Lung (tissue), 12 donors: ENCODE measurements around the gene NFIA. TPM values are rescaled to one million over a fixed set of nuclear protein-coding genes. Genes with fewer than 3 reads are reported as not detected.

Experiments used
- ATAC-seq: fragments of 200-7000 bp; cut with Tn5 transposase; one replicate; pipeline ENCODE4 v1.9.1; 2020; ENCODE audit warnings: moderate number of reproducible peaks; ENCODE audit not compliant: insufficient read depth, low FRiP score
- DNase-seq, 3 donors: peaks; one replicate each; pipeline ENCODE4 v3.0.0-alpha.2; 2013 to 2017
- H3K27ac ChIP-seq, 2 donors: one replicate each; pipeline ENCODE4 v1.5.1; 2013; ENCODE audit warnings: mild to moderate bottlenecking in 2 of 2, moderate library complexity in 2 of 2, control low read depth in 1 of 2, inconsistent platforms in 1 of 2, low read depth in 1 of 2, low read length in 1 of 2
- H3K27me3 ChIP-seq, 3 donors: one replicate each; pipeline ENCODE4 v1.5.1; 2013; ENCODE audit warnings: low read length in 2 of 3; ENCODE audit not compliant: control insufficient read depth in 3 of 3, insufficient read depth in 3 of 3
- H3K36me3 ChIP-seq, 4 donors: one replicate each; pipeline ENCODE4 v1.5.1; 2013; ENCODE audit warnings: low read length in 4 of 4, mild to moderate bottlenecking in 1 of 4, moderate library complexity in 1 of 4; ENCODE audit not compliant: control insufficient read depth in 4 of 4, insufficient read depth in 4 of 4
- H3K4me1 ChIP-seq, 5 donors: one replicate each; pipeline ENCODE4 v1.5.1; 2013; ENCODE audit warnings: low read length in 5 of 5, mild to moderate bottlenecking in 2 of 5, moderate library complexity in 1 of 5; ENCODE audit not compliant: control insufficient read depth in 5 of 5, insufficient read depth in 5 of 5
- H3K4me3 ChIP-seq: one replicate; pipeline ENCODE4 v1.5.1; 2013; ENCODE audit warnings: mild to moderate bottlenecking, control low read depth, moderate library complexity
- H3K9ac ChIP-seq, 2 donors: one replicate each; pipeline ENCODE4 v1.5.1; 2013; ENCODE audit warnings: low read length in 2 of 2, control low read depth in 1 of 2; ENCODE audit not compliant: insufficient read depth in 1 of 2
- H3K9me3 ChIP-seq, 4 donors: one replicate each; pipeline ENCODE4 v1.5.1; 2013; ENCODE audit warnings: low read length in 3 of 4, mild to moderate bottlenecking in 1 of 4, moderate library complexity in 1 of 4; ENCODE audit not compliant: control insufficient read depth in 4 of 4, insufficient read depth in 3 of 4
- WGBS, 2 donors: extraction: QIAGEN DNeasy Blood & Tissue Kit; methylation state at CpG; one replicate each; pipeline ENCODE4 v1.1.7; 2013; 5-methylcytosine and 5-hydroxymethylcytosine counted together
- polyA plus RNA-seq, 2 donors: library from polyadenylated mRNA; stranded (reverse); fragments of 200-250 nt; gene quantifications; one replicate each; pipeline ENCODE4 v1.2.1, GENCODE V29; 2013
- total RNA-seq, 2 donors: library from RNA; depleted of rRNA in 1 of 2; stranded (reverse); fragments of >200 nt in 1 of 2; gene quantifications; one replicate each; pipeline ENCODE4 v1.2.1, GENCODE V29; 2014 to 2021
- TF ChIP-seq, protein P1 (sequence below): IDR thresholded peaks from 2 replicates; pipeline ENCODE4 v1.5.1; 2012; ENCODE audit warnings: mild to moderate bottlenecking; ENCODE audit errors: control extremely low read depth, extremely low read depth
- donor health status: control.
- donor health status: control.
- donor health status: Bipolar disorder and iron deficiency.
- donor health status: healthy.
- donor health status: DM: yes; HTN: yes; CAD: no.

Gene NFIA
- total and polyA plus RNA-seq, 4 donors = 3.0 to 63.4 (median 34.2) TPM

DNA sequence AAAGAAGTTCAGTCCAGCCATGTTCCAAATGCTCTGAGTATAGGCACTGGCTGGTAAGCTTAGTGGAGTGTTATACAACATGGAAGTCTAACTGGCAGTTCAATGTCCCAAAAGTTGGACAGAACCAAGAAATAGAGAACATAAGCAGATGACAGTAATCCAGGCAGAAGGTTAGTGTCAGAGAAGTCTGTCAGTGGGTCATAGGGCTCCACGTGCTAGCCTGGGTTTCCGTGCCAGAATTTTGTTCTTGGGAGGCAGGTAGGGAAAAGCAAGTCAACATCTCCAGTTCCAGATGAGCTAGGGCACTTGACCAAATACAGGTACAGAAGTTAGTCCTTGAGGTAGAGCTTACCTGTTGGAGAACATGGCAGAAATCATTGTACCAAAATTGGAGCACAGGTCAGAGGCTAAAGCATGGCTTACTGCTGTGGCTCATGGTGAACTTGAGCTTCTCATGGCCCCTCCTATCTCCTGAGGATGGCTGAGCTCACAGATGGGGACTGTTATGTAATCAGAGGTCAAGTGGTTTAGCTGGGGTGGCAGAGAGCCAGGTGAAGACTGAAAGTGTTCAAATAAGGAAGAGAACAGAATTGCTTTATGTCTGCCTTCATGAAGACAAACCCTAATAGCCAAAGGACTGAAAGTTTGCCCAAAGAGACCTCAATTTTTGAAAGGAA, 170.8 kb downstream of the NFIA start:
- Histone ChIP-seq H3K4me3 (no peak overlapping the region), H3K36me3 (no peaks in the 10 kb centered on the region), H3K9ac (no peak overlapping the region), H3K4me1 (peaks cover 0 to 63% (median 34%) of the 10 kb centered on the region in 5 donors), H3K9me3 (no peaks in the 10 kb centered on the region), H3K27me3 (no peaks in the 10 kb centered on the region), H3K27ac (peak overlapping the region in 1 of 2 donors; percentile 20)
- TF ChIP-seq, protein P1, sequence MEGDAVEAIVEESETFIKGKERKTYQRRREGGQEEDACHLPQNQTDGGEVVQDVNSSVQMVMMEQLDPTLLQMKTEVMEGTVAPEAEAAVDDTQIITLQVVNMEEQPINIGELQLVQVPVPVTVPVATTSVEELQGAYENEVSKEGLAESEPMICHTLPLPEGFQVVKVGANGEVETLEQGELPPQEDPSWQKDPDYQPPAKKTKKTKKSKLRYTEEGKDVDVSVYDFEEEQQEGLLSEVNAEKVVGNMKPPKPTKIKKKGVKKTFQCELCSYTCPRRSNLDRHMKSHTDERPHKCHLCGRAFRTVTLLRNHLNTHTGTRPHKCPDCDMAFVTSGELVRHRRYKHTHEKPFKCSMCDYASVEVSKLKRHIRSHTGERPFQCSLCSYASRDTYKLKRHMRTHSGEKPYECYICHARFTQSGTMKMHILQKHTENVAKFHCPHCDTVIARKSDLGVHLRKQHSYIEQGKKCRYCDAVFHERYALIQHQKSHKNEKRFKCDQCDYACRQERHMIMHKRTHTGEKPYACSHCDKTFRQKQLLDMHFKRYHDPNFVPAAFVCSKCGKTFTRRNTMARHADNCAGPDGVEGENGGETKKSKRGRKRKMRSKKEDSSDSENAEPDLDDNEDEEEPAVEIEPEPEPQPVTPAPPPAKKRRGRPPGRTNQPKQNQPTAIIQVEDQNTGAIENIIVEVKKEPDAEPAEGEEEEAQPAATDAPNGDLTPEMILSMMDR = no peak
- WGBS, 2 donors = 74 to 95% methylated on average over 2 of the region's 2 CpGs
- ATAC-seq (no peak), DNase-seq (peak in 2 of 3 donors; percentile 41 to 75)

DNA sequence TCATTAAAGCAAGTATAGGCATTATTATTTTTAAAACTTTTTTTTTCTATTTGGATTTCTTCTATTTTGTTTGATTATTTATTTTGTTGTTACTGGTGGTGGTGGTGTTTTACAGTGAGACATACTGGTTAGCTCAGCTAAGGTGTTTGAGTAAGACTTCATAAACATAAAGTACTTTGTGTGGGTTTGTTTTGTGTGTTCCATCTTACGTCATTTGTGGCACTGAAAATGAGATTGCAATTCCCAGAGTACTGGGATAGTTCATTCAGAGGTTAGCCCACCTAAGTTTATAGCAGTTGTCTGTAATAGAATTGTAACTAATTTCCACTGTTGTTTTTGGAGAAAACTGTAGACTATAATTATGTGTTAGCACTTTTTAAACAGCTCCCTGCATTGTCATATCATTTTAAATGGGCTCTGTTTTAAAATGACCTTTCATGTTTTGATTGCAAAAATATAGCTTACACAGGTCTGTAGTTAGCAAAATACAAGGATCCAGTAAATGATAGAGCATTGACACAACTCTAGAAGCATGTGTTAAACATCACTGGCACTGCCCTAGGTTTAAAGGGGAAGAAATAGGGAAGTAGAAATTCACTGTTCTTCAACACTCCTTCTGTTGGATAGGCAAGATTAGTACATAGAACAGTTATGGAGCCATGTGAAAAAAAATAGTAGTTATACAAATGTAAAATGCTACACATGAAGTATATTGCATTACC, 171.7 kb downstream of the NFIA start:
- H3K27ac ChIP-seq = peak overlapping the region in 1 of 2 donors; percentile 80
- H3K4me3 ChIP-seq = no peak overlapping the region
- H3K27me3 ChIP-seq = no peaks in the 10 kb centered on the region
- TF ChIP-seq, protein P1 = no peak
- peak; percentile 4 for ATAC-seq
- no peaks in the 10 kb centered on the region for H3K36me3 ChIP-seq
- DNase-seq = peak in 2 of 3 donors; percentile 61 to 62
- peak overlapping the region in 1 of 2 donors; percentile 80 for H3K9ac ChIP-seq
- H3K4me1 ChIP-seq = peaks cover 0 to 62% (median 31%) of the 10 kb centered on the region in 5 donors
- WGBS, 2 donors = 49 to 52% methylated on average over 1 of the region's 1 CpG
- H3K9me3 ChIP-seq = no peaks in the 10 kb centered on the region

DNA sequence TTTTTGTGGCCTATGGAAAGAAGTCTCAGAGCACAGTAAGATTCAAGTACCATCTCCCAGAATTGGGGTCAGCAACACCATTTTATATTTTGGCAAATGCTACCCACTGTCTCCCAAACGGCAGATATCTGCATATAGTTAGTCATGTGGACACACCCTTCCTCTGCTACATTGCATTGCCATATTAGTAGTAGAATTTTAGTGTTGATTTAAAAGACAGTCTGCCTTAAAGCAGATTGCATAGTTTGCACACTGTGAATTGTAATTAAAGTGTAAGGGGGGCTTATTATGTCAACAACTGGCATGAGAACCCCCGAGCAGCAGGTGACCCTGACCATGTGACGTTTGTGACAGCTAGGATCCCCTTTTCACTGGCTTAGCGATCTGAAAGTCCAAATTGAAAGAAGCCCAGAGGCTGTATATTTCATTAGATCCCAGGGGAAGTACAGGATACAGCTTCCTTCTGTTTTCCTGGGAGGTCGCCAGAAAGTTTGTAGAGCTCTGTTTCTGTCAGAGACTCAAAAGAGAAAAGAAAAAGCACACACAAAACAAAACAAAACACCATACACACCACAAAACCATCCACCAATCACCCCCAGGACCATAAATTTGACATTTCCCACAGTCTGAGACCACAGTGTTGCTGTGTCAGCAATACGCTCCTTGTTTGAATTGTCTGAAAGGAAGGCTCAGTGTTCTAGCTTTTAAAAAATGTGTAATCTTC, 172.4 kb downstream of the NFIA start:
- 5 to 25% methylated on average over 6 of the region's 6 CpGs for WGBS, 2 donors
- ATAC-seq = peak; percentile 13
- no peak overlapping the region for H3K4me3 ChIP-seq
- H3K27ac ChIP-seq = peak overlapping the region; percentile 77 to 80
- no peaks in the 10 kb centered on the region for H3K27me3 ChIP-seq
- DNase-seq = peak; percentile 69 to 94 (median 93)
- TF ChIP-seq, protein P1 = no peak
- peak overlapping the region in 1 of 2 donors; percentile 80 for H3K9ac ChIP-seq
- H3K36me3 ChIP-seq = no peaks in the 10 kb centered on the region
- no peaks in the 10 kb centered on the region for H3K9me3 ChIP-seq
- H3K4me1 ChIP-seq = peaks cover 0 to 56% (median 38%) of the 10 kb centered on the region in 5 donors
